Omental fat pad (tissue), 4 donors: ENCODE data around the gene CASKIN2. TPM values are rescaled to one million over a fixed set of nuclear protein-coding genes. Genes with fewer than 3 reads are reported as not detected.

ENCODE experiments used
- ATAC-seq: fragments of 150-250 bp; one replicate; pipeline ENCODE4 v1.9.1; 2016; ENCODE audit warnings: mild to moderate bottlenecking, moderate library complexity; ENCODE audit not compliant: low FRiP score
- DNase-seq: peaks from one replicate; pipeline ENCODE4 v3.0.0-alpha.2; 2019; ENCODE audit warnings: low spot score
- total RNA-seq, 4 donors: library from RNA; depleted of rRNA; stranded (reverse); fragments of >200 nt; gene quantifications; one replicate each; pipeline ENCODE4 v1.1.0, GENCODE V29; 2016
- TF ChIP-seq, protein P1 (sequence below), 3 donors: fragments of 450-650 bp; IDR thresholded peaks; one replicate each; pipeline ENCODE4 v1.5.1; 2016 to 2017; ENCODE audit warnings: antibody characterized with exemption in 3 of 3, mild to moderate bottlenecking in 3 of 3, moderate library complexity in 2 of 3

The CASKIN2 gene
- total RNA-seq, 4 donors from 2014 or later = 6.7 to 61.5 (median 23.9) TPM

DNA sequence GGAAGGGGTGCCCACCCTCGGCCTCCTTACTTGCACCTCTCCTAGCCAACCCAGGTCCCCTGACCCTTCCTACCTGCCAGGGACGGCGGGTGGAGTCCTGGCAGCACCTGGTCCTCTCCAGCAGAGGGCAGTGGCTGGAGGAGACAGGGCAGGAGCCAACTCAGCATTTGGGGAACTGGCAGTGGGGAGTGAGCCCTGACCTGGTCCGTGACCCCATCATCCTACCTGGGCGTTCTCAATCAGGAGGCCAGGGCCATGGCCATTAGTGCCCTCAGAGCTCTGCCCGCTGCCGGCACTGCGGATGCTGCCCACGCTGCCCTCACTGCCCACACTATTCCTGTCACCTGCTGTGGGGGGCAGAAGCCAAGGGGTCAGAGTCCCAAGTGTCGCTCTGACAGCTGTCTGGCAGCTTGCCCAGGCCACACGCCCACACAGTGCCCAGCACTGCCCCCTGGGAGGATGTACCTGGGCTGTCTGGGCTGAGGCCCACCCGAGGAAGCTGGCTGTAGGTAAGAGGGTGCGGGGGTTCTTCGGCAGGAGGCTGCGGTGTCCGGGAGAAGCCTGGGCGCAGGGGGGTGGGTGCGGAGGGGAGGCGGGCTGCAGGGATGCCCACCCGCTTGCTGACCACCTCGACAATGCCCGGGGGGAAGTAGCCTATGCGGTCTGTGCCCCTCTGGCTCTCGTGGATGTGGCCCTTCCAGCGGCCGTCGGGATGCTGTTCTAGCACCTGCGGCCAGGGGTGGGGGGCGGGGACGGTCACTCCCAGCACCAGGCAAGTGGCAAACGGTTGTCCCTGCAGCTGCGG, 10.8 kb downstream of the CASKIN2 start:
- no peak for DNase-seq
- TF ChIP-seq, protein P1, sequence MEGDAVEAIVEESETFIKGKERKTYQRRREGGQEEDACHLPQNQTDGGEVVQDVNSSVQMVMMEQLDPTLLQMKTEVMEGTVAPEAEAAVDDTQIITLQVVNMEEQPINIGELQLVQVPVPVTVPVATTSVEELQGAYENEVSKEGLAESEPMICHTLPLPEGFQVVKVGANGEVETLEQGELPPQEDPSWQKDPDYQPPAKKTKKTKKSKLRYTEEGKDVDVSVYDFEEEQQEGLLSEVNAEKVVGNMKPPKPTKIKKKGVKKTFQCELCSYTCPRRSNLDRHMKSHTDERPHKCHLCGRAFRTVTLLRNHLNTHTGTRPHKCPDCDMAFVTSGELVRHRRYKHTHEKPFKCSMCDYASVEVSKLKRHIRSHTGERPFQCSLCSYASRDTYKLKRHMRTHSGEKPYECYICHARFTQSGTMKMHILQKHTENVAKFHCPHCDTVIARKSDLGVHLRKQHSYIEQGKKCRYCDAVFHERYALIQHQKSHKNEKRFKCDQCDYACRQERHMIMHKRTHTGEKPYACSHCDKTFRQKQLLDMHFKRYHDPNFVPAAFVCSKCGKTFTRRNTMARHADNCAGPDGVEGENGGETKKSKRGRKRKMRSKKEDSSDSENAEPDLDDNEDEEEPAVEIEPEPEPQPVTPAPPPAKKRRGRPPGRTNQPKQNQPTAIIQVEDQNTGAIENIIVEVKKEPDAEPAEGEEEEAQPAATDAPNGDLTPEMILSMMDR (IDR thresholded peaks at IDR 0.05) = no peak
- ATAC-seq = no peak

GRCh38 chr17:75503976-75504346, 11.4 kb downstream of the CASKIN2 start:
- TF ChIP-seq, protein P1 (IDR thresholded peaks at IDR 0.05) = no peak
- ATAC-seq (no peak), DNase-seq (no peak)

DNA sequence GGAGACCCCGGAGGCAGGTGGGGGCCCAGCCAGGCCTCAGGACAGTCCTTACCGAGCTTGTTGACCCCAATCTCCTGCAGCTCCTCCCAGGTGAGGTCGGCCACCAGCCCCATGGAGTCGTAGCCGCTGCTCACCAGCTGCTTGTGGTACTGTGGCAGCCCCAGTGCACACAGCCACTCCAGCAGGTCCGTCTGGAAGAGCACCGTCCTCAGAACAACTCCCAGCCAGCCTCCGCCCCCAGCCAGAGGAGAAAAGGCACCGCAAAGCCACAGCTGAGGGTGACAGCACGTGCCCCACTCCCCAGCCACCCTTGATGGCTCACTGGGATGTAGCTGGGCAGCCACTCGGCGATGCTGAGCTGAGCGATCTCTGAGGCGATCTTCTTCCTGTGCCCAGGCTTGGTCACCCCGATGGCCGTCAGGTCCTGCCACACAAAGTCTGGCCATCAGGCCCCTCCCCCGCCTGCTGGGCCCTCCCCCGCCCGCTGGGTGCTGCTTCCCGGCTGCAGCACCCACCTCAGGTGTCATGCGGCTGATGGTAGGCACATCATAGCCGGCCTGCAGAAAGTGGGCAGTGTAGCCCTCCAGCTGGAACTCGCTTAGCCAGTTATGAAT, 11.9 kb downstream of the CASKIN2 start:
- TF ChIP-seq, protein P1 (IDR thresholded peaks at IDR 0.05) = no peak
- ATAC-seq = no peak

GRCh38 chr17:75502721-75503329, 12.5 kb downstream of the CASKIN2 start:
- DNase-seq = no peak
- TF ChIP-seq, protein P1 (IDR thresholded peaks at IDR 0.05) = no peak
- ATAC-seq = no peak

More for the DNA sequence above, 11.9 kb downstream of the CASKIN2 start:
- DNase-seq = no peak

GRCh38 chr17:75502072-75502720, 13.1 kb downstream of the CASKIN2 start:
- no peak for ATAC-seq
- TF ChIP-seq, protein P1 (IDR thresholded peaks at IDR 0.05) = no peak
- DNase-seq = no peak

DNA sequence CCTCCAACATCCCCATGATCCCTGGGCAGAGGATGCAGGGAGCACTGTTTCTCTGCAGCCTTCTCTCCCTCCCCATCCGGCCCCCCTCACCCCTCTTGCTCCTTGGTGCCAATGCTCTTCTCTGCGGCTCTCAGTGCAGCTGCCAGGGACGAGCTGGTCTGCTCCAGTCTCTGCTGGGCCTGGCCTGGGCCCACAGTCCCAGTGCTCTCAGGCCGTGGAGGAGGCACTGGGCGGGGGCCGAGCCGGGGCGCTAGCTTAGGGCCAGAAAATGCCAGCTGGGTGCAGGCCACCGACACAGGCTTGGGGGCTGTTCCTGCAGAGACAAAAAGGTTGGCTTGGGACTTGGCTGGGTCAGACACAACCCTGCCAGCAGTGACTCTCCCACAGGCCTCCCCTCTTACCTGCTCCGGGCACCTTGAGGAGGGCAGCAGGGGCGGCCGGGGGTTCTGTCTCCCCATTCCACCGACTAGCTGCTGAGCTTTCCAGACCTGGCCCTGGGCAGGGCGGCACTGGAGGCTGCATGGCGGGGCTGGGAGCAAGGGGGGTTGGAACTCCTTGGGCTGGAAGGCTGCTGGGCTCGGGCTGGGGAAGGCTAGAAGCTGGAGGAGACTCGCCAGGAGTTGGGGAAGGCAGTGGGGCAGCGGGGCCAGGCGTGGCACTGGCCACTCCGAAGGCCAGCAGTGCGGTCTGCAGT, 13.8 kb downstream of the CASKIN2 start:
- DNase-seq (no peak), ATAC-seq (no peak)
- TF ChIP-seq, protein P1 (IDR thresholded peaks at IDR 0.05) = no peak
